K562 (cell line): ENCODE results near the gene LCNL1. TPM values are rescaled to one million over a fixed set of nuclear protein-coding genes. Genes with fewer than 3 reads are reported as not detected.
A peak's percentile ranks its signal among the peaks of the same experiment; 100 is the strongest.

Experiments
- BHLHE40 ChIP-seq: IDR thresholded peaks from 2 replicates; pipeline ENCODE4 v1.6.1; 2011; ENCODE audit warnings: low read length, improper control_type of control experiment
- CBX5 ChIP-seq: IDR thresholded peaks from 2 replicates; pipeline ENCODE4 v1.6.1; 2014; ENCODE audit warnings: low read depth, borderline replicate concordance
- CXXC5 ChIP-seq: fragments of 250-450 bp; sonication (Bioruptor Pico); IDR thresholded peaks from 2 replicates; pipeline ENCODE4 v1.8.0; 2022; ENCODE audit warnings: inconsistent platforms, mild to moderate bottlenecking, moderate library complexity
- EP400 ChIP-seq: fragments of 450-650 bp; IDR thresholded peaks from 2 replicates; pipeline ENCODE4 v1.6.1; 2017; ENCODE audit warnings: antibody characterized with exemption, mild to moderate bottlenecking, moderate library complexity
- ETV6 ChIP-seq, 3 experiments: fragments of 150-350 bp in 1 of 3; sonication (generic) in 1 of 3; formaldehyde crosslinking in 1 of 3; IDR thresholded peaks; 2 replicates each; pipeline versions ENCODE4 v1.6.1 to v1.8.0; 2014 to 2022; ENCODE audit warnings: borderline replicate concordance in 2 of 3, low read depth in 2 of 3, antibody characterized with exemption in 1 of 3, low read length in 1 of 3, mild to moderate bottlenecking in 1 of 3, missing genetic modification reagents in 1 of 3
- FIP1L1 ChIP-seq: fragments of 200-400 bp; formaldehyde crosslinking; IDR thresholded peaks from 2 replicates; pipeline ENCODE4 v1.6.1; 2018; ENCODE audit warnings: mild to moderate bottlenecking, low read depth, low read length; ENCODE audit not compliant: poor library complexity, severe bottlenecking
- GATA2 ChIP-seq: sonication (generic); formaldehyde crosslinking; IDR thresholded peaks from 2 replicates; pipeline ENCODE4 v1.4.0; 2020; ENCODE audit warnings: mild to moderate bottlenecking, missing genetic modification reagents
- KLF1 ChIP-seq: fragments of 450-650 bp; IDR thresholded peaks from 2 replicates; pipeline ENCODE4 v1.6.1; 2016; ENCODE audit warnings: missing genetic modification characterization, missing compliant biosample characterization
- LCOR ChIP-seq: sonication (generic); formaldehyde crosslinking; IDR thresholded peaks from 2 replicates; pipeline ENCODE4 v1.8.0; 2022; ENCODE audit warnings: mild to moderate bottlenecking, missing genetic modification reagents
- NBN ChIP-seq: fragments of 450-650 bp; IDR thresholded peaks from 2 replicates; pipeline ENCODE4 v1.6.1; 2016; ENCODE audit warnings: low read depth, mild to moderate bottlenecking
- NELFE ChIP-seq: IDR thresholded peaks from 2 replicates; pipeline ENCODE4 v1.6.1; 2011; ENCODE audit warnings: mild to moderate bottlenecking; ENCODE audit not compliant: insufficient read depth, insufficient read length
- NFIX ChIP-seq: fragments of 250-450 bp; sonication (Bioruptor Pico); IDR thresholded peaks from 2 replicates; pipeline ENCODE4 v1.4.0; 2020; ENCODE audit warnings: low read depth, mild to moderate bottlenecking, moderate library complexity
- NONO ChIP-seq, 2 experiments: fragments of 200-400 bp in 1 of 2; fragments of 450-650 bp in 1 of 2; formaldehyde crosslinking in 1 of 2; IDR thresholded peaks; 2 replicates each; pipeline ENCODE4 v1.6.1; 2017; ENCODE audit warnings: low read depth in 2 of 2, mild to moderate bottlenecking in 2 of 2, moderate library complexity in 2 of 2, low read length in 1 of 2
- PRMT5 ChIP-seq: sonication (generic); formaldehyde crosslinking; IDR thresholded peaks from 2 replicates; pipeline ENCODE4 v1.5.0; 2020; ENCODE audit warnings: missing genetic modification reagents
- RFX5 ChIP-seq: IDR thresholded peaks from 2 replicates; pipeline ENCODE4 v1.6.1; 2011; ENCODE audit warnings: low read depth, mild to moderate bottlenecking, improper control_type of control experiment, low read length
- RNF2 ChIP-seq: sonication (generic); IDR thresholded peaks from 2 replicates; pipeline ENCODE4 v1.6.1; 2016
- SIX5 ChIP-seq, 2 experiments: IDR thresholded peaks; 2 replicates each; pipeline ENCODE4 v1.6.1; 2011; ENCODE audit warnings: low read length in 2 of 2, borderline replicate concordance in 1 of 2, low read depth in 1 of 2, mild to moderate bottlenecking in 1 of 2, moderate library complexity in 1 of 2; ENCODE audit not compliant: insufficient read depth in 1 of 2
- SMARCB1 ChIP-seq: IDR thresholded peaks from 2 replicates; pipeline ENCODE4 v1.6.1; 2011; ENCODE audit warnings: improper control_type of control experiment, low read depth; ENCODE audit not compliant: insufficient read length
- TEAD4 ChIP-seq, 2 experiments: sonication (generic) in 1 of 2; formaldehyde crosslinking in 1 of 2; IDR thresholded peaks; 2 replicates each; pipeline versions ENCODE4 v1.6.1 to v1.8.0; 2012 to 2022; ENCODE audit warnings: borderline replicate concordance in 1 of 2, inconsistent platforms in 1 of 2, low read length in 1 of 2, mild to moderate bottlenecking in 1 of 2, missing genetic modification reagents in 1 of 2
- TRIM24 ChIP-seq, 2 experiments: fragments of 450-650 bp; IDR thresholded peaks; 2 replicates each; pipeline ENCODE4 v1.6.1; 2016
- ZBTB17 ChIP-seq: fragments of 450-650 bp; formaldehyde crosslinking; IDR thresholded peaks from 2 replicates; pipeline ENCODE4 v1.4.0; 2020; ENCODE audit warnings: mild to moderate bottlenecking
- ZC3H4 ChIP-seq: sonication (generic); formaldehyde crosslinking; IDR thresholded peaks from 2 replicates; pipeline ENCODE4 v1.9.0; 2021; ENCODE audit warnings: missing genetic modification reagents, borderline replicate concordance
- ZFX ChIP-seq: sonication (generic); formaldehyde crosslinking; IDR thresholded peaks from 2 replicates; pipeline ENCODE4 v1.8.0; 2022; ENCODE audit warnings: mild to moderate bottlenecking, missing genetic modification reagents, moderate library complexity
- ZNF253 ChIP-seq: fragments of 250-450 bp; sonication (Bioruptor Pico); conservative IDR thresholded peaks from 2 replicates; pipeline ENCODE4 v1.6.1; 2021; ENCODE audit warnings: mild to moderate bottlenecking
- ZNF408 ChIP-seq: fragments of 250-450 bp; sonication (Bioruptor Pico); IDR thresholded peaks from 2 replicates; pipeline ENCODE4 v1.4.0; 2020; ENCODE audit warnings: low read depth, mild to moderate bottlenecking, moderate library complexity
- polyA plus RNA-seq, 8 experiments: library from polyadenylated mRNA; depleted of rRNA in 4 of 8; stranded (reverse) in 5 of 8; unstranded in 3 of 8; fragments of >200 nt; fragmentation: Nextera tagmentation in 2 of 8; fragmentation: Illumina TruSeq in 1 of 8; extraction: Ambion mirVana in 2 of 8; extraction: Trizol in 1 of 8; gene quantifications; 2 replicates each; pipeline versions ENCODE4 v1.2.1 to v1.2.3, GENCODE V29; 2011 to 2014; ENCODE audit warnings: inconsistent platforms in 1 of 8, missing spikeins in 1 of 8
- total RNA-seq, 7 experiments: library from RNA; depleted of rRNA in 6 of 7; stranded (reverse); fragments of >200 nt in 6 of 7; fragmentation: Illumina TruSeq in 2 of 7; extraction: Trizol in 2 of 7; gene quantifications; 2 replicates each; pipeline versions ENCODE4 v1.2.1 to v1.2.3, GENCODE V29; 2011 to 2021; ENCODE audit warnings: low replicate concordance in 1 of 7
- TF ChIP-seq, protein P1 (sequence below): IDR thresholded peaks from 2 replicates; pipeline ENCODE4 v1.6.1; 2011; ENCODE audit warnings: borderline replicate concordance, low read depth, mild to moderate bottlenecking, moderate library complexity, low read length; ENCODE audit not compliant: insufficient read depth, poor library complexity, severe bottlenecking
- TF ChIP-seq, protein P2 (sequence below): sonication (generic); formaldehyde crosslinking; IDR thresholded peaks from 2 replicates; pipeline ENCODE4 v1.9.0; 2022; ENCODE audit warnings: mild to moderate bottlenecking, missing genetic modification reagents

LCNL1 gene
- total and polyA plus RNA-seq, 9 of the 15 experiments (the other 6 are each of a cell fraction or from before 2014, with no cell fraction given) = 0.04 to 0.16 (median 0.04) TPM; not detected in 4

DNA sequence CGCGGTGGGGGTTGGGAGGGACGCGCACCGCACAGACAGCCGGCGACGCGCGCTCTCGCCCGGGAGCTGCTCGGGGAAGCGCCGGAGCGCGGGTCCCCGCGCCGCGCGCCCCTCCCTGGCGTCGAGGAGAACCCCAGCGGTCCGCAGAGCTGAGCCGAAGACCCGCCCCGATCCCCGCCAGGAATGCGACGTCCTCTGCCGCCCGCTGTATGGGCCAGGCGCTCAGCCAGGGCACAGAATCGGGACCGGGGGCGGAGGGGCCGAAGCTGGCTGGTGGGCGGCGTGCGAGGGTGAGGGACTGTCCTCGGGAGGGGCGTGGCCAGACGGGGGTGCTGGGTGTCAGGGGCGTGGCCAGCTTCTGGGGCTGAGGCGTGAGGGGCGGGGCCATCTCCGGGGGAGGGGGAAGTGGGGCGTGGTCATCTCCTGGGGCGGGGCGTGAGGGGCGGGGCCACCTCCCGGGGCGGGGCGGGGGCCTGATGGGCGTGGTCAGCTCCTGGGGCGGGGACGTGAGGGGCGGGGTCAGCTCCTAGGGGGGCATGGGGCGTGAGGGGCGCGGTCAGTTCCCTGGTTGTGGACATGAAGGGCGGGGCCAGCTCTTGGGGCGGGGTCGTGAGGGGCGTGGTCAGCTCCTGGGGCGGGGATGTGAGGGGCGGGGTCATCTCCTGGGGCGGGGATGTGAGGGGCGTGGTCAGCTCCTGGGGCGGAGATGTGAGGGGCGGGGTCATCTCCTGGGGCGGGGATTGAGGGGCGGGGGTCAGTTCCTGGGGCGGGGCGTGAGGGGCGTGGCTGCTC is 4.5 kb upstream of the LCNL1 start (continued):
- TF ChIP-seq NBN (no peak), ZFX (CRISPR knock-in tag) (0 out of 2 replicates have a peak, but pooled peaks have one; percentile 0), GATA2 (CRISPR knock-in tag) (no peak), RNF2 (no peak), RFX5 (no peak), TRIM24 (IDR thresholded peaks at IDR 0.05) (peak in 1 of 2 experiments; percentile 48; a peak in 2 of 4 replicates), NONO (IDR thresholded peaks at IDR 0.05; ENCODE audit: low read depth in 2 of 2, low read length in 1 of 2) (peak in 1 of 2 experiments; percentile 57; a peak in 1 of 4 replicates), LCOR (no peak), NELFE (no peak), SMARCB1 (no peak), BHLHE40 (no peak), ZC3H4 (CRISPR knock-in tag) (no peak), CXXC5 (CRISPR knock-in tag) (peak; percentile 65), PRMT5 (CRISPR knock-in tag) (no peak), SIX5 (IDR thresholded peaks at IDR 0.05; ENCODE audit: borderline replicate concordance in 1 of 2, insufficient read depth in 1 of 2, low read depth in 1 of 2, low read length in 2 of 2) (no peak), ZNF253 (CRISPR knock-in tag) (no peak), CBX5 (no peak), ZBTB17 (CRISPR knock-in tag) (0 out of 2 replicates have a peak, but pooled peaks have one; percentile 40), TEAD4 (IDR thresholded peaks at IDR 0.05; ENCODE audit: low read length) (no peak), TEAD4 (CRISPR knock-in tag; IDR thresholded peaks at IDR 0.05; ENCODE audit: borderline replicate concordance) (no peak), KLF1 (tag) (no peak), ZNF408 (CRISPR knock-in tag) (no peak), FIP1L1 (no peak), ETV6 (IDR thresholded peaks at IDR 0.05; ENCODE audit: borderline replicate concordance in 1 of 2, low read depth in 2 of 2, low read length in 1 of 2) (no peak), ETV6 (CRISPR knock-in tag; IDR thresholded peaks at IDR 0.05; ENCODE audit: borderline replicate concordance) (no peak), EP400 (no peak), NFIX (CRISPR knock-in tag) (no peak)
- TF ChIP-seq, protein P1, sequence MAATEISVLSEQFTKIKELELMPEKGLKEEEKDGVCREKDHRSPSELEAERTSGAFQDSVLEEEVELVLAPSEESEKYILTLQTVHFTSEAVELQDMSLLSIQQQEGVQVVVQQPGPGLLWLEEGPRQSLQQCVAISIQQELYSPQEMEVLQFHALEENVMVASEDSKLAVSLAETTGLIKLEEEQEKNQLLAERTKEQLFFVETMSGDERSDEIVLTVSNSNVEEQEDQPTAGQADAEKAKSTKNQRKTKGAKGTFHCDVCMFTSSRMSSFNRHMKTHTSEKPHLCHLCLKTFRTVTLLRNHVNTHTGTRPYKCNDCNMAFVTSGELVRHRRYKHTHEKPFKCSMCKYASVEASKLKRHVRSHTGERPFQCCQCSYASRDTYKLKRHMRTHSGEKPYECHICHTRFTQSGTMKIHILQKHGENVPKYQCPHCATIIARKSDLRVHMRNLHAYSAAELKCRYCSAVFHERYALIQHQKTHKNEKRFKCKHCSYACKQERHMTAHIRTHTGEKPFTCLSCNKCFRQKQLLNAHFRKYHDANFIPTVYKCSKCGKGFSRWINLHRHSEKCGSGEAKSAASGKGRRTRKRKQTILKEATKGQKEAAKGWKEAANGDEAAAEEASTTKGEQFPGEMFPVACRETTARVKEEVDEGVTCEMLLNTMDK = no peak
- TF ChIP-seq, protein P2, sequence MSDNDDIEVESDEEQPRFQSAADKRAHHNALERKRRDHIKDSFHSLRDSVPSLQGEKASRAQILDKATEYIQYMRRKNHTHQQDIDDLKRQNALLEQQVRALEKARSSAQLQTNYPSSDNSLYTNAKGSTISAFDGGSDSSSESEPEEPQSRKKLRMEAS (CRISPR knock-in tag) = peak; percentile 26; the same call in 1 of the 2 replicates
